NT2/D1 (cell line): ENCODE data around the gene USP15.

ENCODE experiments used
- SUZ12 ChIP-seq: IDR thresholded peaks from 2 replicates; pipeline ENCODE4 v1.6.1; 2011; ENCODE audit not compliant: insufficient read length, insufficient read depth; ENCODE audit errors: extremely low read depth
- YY1 ChIP-seq: IDR thresholded peaks from 2 replicates; pipeline ENCODE4 v1.6.1; 2011; ENCODE audit not compliant: insufficient read length, insufficient read depth
- ZNF274 ChIP-seq: IDR thresholded peaks from 2 replicates; pipeline ENCODE4 v1.6.1; 2011; ENCODE audit warnings: mild to moderate bottlenecking, low read depth, low read length

- TF ChIP-seq SUZ12 (no peak), ZNF274 (no peak), YY1 (no peak)
Measured at GRCh38 chr12:62301080-62301798, 41.0 kb downstream of the USP15 start.
